Ishikawa (cell line): ENCODE results near the gene SYP.

ENCODE experiments used
- EGR1 ChIP-seq: IDR thresholded peaks from 2 replicates; pipeline ENCODE4 v1.6.1; 2012
- EP300 ChIP-seq: IDR thresholded peaks from 2 replicates; pipeline ENCODE4 v1.6.1; 2012; ENCODE audit warnings: borderline replicate concordance
- FOXM1 ChIP-seq: IDR thresholded peaks from 2 replicates; pipeline ENCODE4 v1.6.1; 2012; ENCODE audit warnings: low read depth, borderline replicate concordance
- TAF1 ChIP-seq: IDR thresholded peaks from 2 replicates; pipeline ENCODE4 v1.6.1; 2012; ENCODE audit warnings: low read depth, mild to moderate bottlenecking
- TCF12 ChIP-seq: IDR thresholded peaks from 2 replicates; pipeline ENCODE4 v1.6.1; 2012; ENCODE audit warnings: low read depth
- TEAD4 ChIP-seq: IDR thresholded peaks from 2 replicates; pipeline ENCODE4 v1.6.1; 2012
- YY1 ChIP-seq: IDR thresholded peaks from 2 replicates; pipeline ENCODE4 v1.6.1; 2012; ENCODE audit warnings: low read depth
- TF ChIP-seq, protein P1 (sequence below): IDR thresholded peaks from 2 replicates; pipeline ENCODE4 v1.6.1; 2012; ENCODE audit warnings: low read depth, mild to moderate bottlenecking

DNA sequence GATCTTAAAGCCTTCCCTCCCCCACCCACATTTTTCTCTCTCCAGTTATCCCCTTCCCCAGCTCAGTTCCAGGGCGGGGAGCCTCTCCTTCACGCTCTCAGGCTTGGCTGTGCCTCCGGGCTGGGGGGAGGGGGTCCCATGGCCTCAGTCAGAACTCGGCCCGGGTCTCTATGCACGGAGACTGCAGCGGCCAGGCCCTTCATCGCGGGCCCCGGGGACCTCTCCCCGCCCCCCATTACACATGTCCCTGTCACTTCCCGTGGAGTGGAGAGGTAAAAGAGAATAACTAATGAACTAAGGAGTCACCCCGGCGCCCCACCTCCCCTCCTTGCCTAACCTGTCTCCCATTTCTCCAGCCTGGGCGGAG is 13.0 kb downstream of the SYP start:
- TF ChIP-seq TCF12 = no peak
- no peak for TF ChIP-seq EP300
- TF ChIP-seq EGR1 = no peak
- TF ChIP-seq, protein P1, sequence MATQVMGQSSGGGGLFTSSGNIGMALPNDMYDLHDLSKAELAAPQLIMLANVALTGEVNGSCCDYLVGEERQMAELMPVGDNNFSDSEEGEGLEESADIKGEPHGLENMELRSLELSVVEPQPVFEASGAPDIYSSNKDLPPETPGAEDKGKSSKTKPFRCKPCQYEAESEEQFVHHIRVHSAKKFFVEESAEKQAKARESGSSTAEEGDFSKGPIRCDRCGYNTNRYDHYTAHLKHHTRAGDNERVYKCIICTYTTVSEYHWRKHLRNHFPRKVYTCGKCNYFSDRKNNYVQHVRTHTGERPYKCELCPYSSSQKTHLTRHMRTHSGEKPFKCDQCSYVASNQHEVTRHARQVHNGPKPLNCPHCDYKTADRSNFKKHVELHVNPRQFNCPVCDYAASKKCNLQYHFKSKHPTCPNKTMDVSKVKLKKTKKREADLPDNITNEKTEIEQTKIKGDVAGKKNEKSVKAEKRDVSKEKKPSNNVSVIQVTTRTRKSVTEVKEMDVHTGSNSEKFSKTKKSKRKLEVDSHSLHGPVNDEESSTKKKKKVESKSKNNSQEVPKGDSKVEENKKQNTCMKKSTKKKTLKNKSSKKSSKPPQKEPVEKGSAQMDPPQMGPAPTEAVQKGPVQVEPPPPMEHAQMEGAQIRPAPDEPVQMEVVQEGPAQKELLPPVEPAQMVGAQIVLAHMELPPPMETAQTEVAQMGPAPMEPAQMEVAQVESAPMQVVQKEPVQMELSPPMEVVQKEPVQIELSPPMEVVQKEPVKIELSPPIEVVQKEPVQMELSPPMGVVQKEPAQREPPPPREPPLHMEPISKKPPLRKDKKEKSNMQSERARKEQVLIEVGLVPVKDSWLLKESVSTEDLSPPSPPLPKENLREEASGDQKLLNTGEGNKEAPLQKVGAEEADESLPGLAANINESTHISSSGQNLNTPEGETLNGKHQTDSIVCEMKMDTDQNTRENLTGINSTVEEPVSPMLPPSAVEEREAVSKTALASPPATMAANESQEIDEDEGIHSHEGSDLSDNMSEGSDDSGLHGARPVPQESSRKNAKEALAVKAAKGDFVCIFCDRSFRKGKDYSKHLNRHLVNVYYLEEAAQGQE = no peak
- TF ChIP-seq FOXM1 = no peak
- TF ChIP-seq TAF1 = no peak
- no peak for TF ChIP-seq YY1
- TF ChIP-seq TEAD4 = no peak
